Measurements from ENCODE around the gene DOCK4.

DOCK4 gene

GRCh38 chr7:112001091-112001826 is 204.9 kb downstream of the DOCK4 start:
- DNase-seq: peak; percentile 78

- no peak for DNase-seq
Measured at GRCh38 chr7:111998326-111998725, 207.9 kb downstream of the DOCK4 start.

GRCh38 chr7:111997546-111997945 is 208.7 kb downstream of the DOCK4 start:
- DNase-seq: no peak

GRCh38 chr7:111992601-111993000 is 213.6 kb downstream of the DOCK4 start:
- DNase-seq: peak; percentile 65

- no peak for DNase-seq
Measured at GRCh38 chr7:111990643-111991042, 215.6 kb downstream of the DOCK4 start.

- no peak for DNase-seq
Measured at GRCh38 chr7:111987886-111988285, 218.3 kb downstream of the DOCK4 start.

- DNase-seq: peak; percentile 60
Measured at GRCh38 chr7:111987115-111987826, 218.9 kb downstream of the DOCK4 start.

- no peak for DNase-seq
Measured at GRCh38 chr7:111986601-111987000, 219.6 kb downstream of the DOCK4 start.

- no peak for DNase-seq
Measured at GRCh38 chr7:111985798-111986197, 220.4 kb downstream of the DOCK4 start.

GRCh38 chr7:111982804-111983203 is 223.4 kb downstream of the DOCK4 start:
- peak; percentile 64 for DNase-seq

- no peak for DNase-seq
Measured at GRCh38 chr7:111982133-111982532, 224.1 kb downstream of the DOCK4 start.

GRCh38 chr7:111980725-111981124 is 225.5 kb downstream of the DOCK4 start:
- DNase-seq: no peak

- no peak for DNase-seq
Measured at GRCh38 chr7:111975346-111975745, 230.9 kb downstream of the DOCK4 start.

- no peak for DNase-seq
Measured at GRCh38 chr7:111960984-111961383, 245.2 kb downstream of the DOCK4 start.

GRCh38 chr7:111958896-111959295 is 247.3 kb downstream of the DOCK4 start:
- DNase-seq: peak; percentile 7

- no peak for DNase-seq
Measured at GRCh38 chr7:111958431-111958830, 247.8 kb downstream of the DOCK4 start.

GRCh38 chr7:111955616-111956015 is 250.6 kb downstream of the DOCK4 start:
- no peak for DNase-seq

- DNase-seq: no peak
Measured at GRCh38 chr7:111954474-111955381, 251.5 kb downstream of the DOCK4 start.

GRCh38 chr7:111954056-111954455 is 252.1 kb downstream of the DOCK4 start:
- no peak for DNase-seq

GRCh38 chr7:111953611-111954010 is 252.6 kb downstream of the DOCK4 start:
- DNase-seq: peak; percentile 32

- DNase-seq: no peak
Measured at GRCh38 chr7:111952783-111953182, 253.4 kb downstream of the DOCK4 start.

GRCh38 chr7:111951052-111951451 is 255.1 kb downstream of the DOCK4 start:
- no peak for DNase-seq

- DNase-seq: no peak
Measured at GRCh38 chr7:111942450-111943081, 263.6 kb downstream of the DOCK4 start.
